Astrocyte (in vitro differentiated cells and primary cell): Measurements from ENCODE around the gene NTRK3.

ENCODE experiments used
- CTCF ChIP-seq: IDR thresholded peaks from 2 replicates; pipeline ENCODE4 v1.5.1; 2011; ENCODE audit warnings: low read depth, mild to moderate bottlenecking, inconsistent platforms, low read length, moderate library complexity; ENCODE audit not compliant: insufficient read depth
- EZH2 ChIP-seq: IDR thresholded peaks from 2 replicates; pipeline ENCODE4 v1.6.1; 2012; ENCODE audit warnings: mild to moderate bottlenecking, low read length, inconsistent platforms; ENCODE audit not compliant: insufficient read depth

GRCh38 chr15:87985451-87985850 is 271.1 kb downstream of the NTRK3 start:
- TF ChIP-seq EZH2 (no peak), CTCF (no peak)
